GM12873 (cell line): ENCODE data around the gene FMN2.

ENCODE experiments used
- TF ChIP-seq, protein P1 (sequence below): IDR thresholded peaks from 2 replicates; pipeline ENCODE4 v1.5.1; 2012; ENCODE audit warnings: low read depth, mild to moderate bottlenecking, moderate library complexity, low read length, control low read depth; ENCODE audit not compliant: insufficient read depth; ENCODE audit errors: missing control alignments

The FMN2 gene

DNA sequence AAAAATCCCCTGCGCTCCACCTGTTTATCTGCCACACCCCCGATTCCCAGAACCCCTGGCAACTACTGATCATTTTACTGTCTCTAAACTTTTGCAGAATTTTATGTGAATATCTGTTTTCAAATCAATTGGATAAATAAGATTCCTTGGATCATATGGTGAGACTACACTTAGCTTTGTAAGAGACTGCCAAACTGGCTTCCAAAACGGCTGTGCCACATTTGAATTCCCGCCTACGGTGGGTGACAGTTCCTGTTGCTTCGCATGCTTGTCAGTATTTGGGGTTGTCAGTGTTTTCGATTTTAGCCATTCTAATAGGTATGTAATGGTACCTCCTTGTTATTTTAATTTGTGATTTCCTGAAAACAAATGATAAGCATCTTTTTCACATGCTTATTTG, 22.7 kb upstream of the FMN2 start:
- TF ChIP-seq, protein P1, sequence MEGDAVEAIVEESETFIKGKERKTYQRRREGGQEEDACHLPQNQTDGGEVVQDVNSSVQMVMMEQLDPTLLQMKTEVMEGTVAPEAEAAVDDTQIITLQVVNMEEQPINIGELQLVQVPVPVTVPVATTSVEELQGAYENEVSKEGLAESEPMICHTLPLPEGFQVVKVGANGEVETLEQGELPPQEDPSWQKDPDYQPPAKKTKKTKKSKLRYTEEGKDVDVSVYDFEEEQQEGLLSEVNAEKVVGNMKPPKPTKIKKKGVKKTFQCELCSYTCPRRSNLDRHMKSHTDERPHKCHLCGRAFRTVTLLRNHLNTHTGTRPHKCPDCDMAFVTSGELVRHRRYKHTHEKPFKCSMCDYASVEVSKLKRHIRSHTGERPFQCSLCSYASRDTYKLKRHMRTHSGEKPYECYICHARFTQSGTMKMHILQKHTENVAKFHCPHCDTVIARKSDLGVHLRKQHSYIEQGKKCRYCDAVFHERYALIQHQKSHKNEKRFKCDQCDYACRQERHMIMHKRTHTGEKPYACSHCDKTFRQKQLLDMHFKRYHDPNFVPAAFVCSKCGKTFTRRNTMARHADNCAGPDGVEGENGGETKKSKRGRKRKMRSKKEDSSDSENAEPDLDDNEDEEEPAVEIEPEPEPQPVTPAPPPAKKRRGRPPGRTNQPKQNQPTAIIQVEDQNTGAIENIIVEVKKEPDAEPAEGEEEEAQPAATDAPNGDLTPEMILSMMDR = no peak

DNA sequence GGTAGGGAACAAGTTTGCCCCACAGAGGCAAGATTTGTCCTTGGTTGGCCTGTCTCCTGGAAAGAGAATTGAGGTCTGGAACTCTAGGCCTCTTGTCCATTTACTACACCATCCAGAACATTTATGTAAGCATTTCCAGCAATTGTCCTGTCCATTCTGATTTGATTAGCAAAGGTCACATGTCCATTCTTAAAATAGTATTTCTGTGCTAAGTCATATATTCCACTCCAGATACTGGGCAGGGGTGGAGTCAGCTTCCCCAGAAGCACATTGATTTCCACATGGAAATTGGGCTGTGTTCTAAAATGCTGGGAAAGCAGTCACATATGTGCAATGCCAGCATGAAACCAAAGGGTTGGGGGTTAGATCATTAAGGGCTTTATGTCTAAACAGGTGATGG, 21.5 kb upstream of the FMN2 start:
- TF ChIP-seq, protein P1 = no peak

DNA sequence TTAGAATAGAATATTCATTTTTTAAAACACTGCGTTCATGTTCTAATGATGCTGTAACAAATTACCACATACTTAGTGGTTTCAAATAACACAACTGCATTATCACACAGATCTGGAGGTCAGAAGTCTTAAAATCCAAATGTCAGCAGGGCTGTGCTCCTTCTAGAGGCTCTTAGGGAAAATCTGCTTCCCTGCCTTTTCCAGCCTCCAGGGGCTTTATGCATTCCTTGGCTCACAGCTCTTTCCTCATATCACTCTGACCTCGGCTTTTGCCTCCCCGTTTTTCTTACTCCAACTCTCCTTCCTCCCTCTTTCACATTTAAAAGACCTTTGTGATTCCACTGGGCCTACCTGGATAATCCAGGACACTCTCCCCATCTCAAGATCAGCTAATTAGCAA, 18.6 kb upstream of the FMN2 start:
- TF ChIP-seq, protein P1 = no peak

DNA sequence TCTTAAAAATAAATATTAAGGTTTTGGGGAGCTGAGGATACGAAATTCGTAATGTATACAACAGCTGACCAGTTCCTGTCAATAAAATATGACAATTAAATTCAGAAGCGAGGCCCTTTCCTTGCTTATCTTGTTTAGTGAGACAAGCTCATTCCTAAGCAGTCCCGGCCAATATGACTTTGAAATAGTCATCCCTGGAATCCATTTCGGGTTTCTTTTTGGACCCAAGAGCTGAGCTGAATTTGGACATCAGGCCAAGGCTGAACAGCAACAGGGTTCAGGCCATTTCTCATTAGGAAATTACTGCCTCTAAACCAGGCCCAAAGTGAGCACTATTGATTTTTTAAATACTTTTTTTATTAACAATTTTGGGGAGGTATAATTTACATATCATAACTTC, 17.3 kb upstream of the FMN2 start:
- TF ChIP-seq, protein P1 = no peak

DNA sequence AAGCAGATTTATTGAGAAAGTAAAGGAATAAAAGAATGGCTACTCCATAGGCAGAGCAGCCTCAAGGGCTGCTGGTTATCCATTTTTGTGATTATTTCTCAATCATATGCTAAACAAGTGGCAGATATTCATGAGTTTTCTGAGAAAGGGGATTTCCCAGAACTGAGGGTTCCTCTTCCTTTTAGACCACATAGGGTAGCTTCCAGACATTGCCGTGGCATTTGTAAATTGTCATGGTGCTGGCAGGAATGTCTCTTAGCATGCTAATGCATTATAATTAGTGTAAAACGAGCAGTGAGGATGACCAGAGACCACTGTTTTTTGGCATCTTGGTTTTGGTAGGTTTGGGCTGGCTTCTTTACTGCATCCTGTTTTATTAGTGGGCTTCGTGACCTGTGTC, 16.8 kb upstream of the FMN2 start:
- TF ChIP-seq, protein P1 = no peak

DNA sequence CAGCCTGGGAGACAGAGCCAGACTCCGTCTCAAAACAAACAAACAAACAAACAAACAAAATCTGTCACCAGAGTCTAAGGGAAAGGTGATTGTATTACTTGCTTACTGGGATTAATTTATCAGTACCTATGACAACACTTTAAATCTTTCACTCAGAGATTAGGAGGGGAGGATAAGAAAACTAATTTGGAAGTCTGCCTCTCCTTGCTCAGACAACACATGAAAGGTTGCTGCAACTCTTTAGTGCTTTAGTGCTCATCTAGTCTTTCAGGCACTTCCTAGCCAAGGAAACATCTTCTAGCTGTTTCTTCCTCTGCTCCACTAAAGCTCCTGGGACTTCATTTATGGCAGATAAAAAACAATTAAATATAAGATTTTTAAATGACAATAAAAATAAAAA, 7.3 kb upstream of the FMN2 start:
- TF ChIP-seq, protein P1 = no peak

DNA sequence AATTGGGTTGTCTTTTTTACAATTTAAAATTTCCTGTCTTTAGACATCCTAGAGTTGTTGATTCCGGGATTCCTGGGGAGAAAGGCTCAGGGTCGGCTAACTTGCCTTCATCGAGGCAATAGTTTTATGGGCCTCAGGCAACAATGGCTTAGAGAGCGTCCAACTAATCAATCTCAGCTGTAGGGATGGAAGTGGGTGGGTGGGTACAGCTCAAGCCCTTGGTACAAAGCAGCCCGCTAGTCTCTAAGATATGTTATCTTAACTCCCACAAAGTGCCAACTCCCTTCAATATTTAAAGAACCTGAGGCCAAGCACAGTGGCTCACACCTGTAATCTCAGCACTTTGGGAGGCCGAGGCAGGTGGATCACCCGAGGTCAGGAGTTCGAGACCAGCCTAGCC, 6.9 kb upstream of the FMN2 start:
- TF ChIP-seq, protein P1 = no peak
